Naive B cell (primary cell): ENCODE results near the gene FGD5. TPM values are rescaled to one million over a fixed set of nuclear protein-coding genes. Genes with fewer than 3 reads are reported as not detected.

Source experiments
- ATAC-seq, 2 donors: fragments of 150-1000 bp; cut with Tn5 transposase; 2 replicates each; pipeline ENCODE4 v1.10.0; 2021; ENCODE audit warnings: low read depth in 2 of 2, mild to moderate bottlenecking in 2 of 2, moderate library complexity in 2 of 2
- DNase-seq: peaks from one replicate; pipeline ENCODE4 v3.0.0; 2022
- H3K27ac Mint-ChIP-seq, 6 donors: one replicate each; pipeline ENCODE4 v1.8.0; 2020 to 2022; ENCODE audit warnings: mild to moderate bottlenecking in 6 of 6, mixed read lengths in 6 of 6, moderate library complexity in 5 of 6, inconsistent platforms in 2 of 6
- H3K27me3 Mint-ChIP-seq, 3 donors: one replicate each; pipeline ENCODE4 v1.8.0; 2021 to 2022; ENCODE audit warnings: mixed read lengths in 3 of 3, mild to moderate bottlenecking in 1 of 3
- H3K36me3 Mint-ChIP-seq, 2 donors: one replicate each; pipeline ENCODE4 v1.8.0; 2020 to 2022; ENCODE audit warnings: mixed read lengths in 2 of 2, inconsistent platforms in 1 of 2, mild to moderate bottlenecking in 1 of 2
- H3K4me1 Mint-ChIP-seq, 3 donors: one replicate each; pipeline ENCODE4 v1.8.0; 2020 to 2022; ENCODE audit warnings: mixed read lengths in 3 of 3, inconsistent platforms in 1 of 3, mild to moderate bottlenecking in 1 of 3, moderate library complexity in 1 of 3
- H3K4me3 Mint-ChIP-seq, 8 donors: one replicate each; pipeline ENCODE4 v1.8.0; 2020 to 2022; ENCODE audit warnings: mild to moderate bottlenecking in 8 of 8, mixed read lengths in 8 of 8, moderate library complexity in 8 of 8, inconsistent platforms in 2 of 8
- H3K9me3 Mint-ChIP-seq, 7 donors: one replicate each; pipeline ENCODE4 v1.8.0; 2020 to 2022; ENCODE audit warnings: mixed read lengths in 7 of 7, mild to moderate bottlenecking in 5 of 7, inconsistent platforms in 2 of 7, moderate library complexity in 1 of 7
- polyA plus RNA-seq, 6 donors: library from polyadenylated mRNA; unstranded; fragments of 300-500 nt; fragmentation: Illumina TruSeq; gene quantifications; one replicate each; pipeline ENCODE4 v1.2.3, GENCODE V29; 2021; ENCODE audit warnings: low read depth in 6 of 6

FGD5 gene
- polyA plus RNA-seq, 6 donors from 2014 or later, result 0.07 TPM; not detected in 5

GRCh38 chr3:14834807-14835466 is 16.2 kb downstream of the FGD5 start:
- H3K36me3 Mint-ChIP-seq, result no peaks in the 10 kb centered on the region

GRCh38 chr3:14836049-14836468 is 17.3 kb downstream of the FGD5 start:
- peaks cover 2 to 27% (median 6%) of the 10 kb centered on the region in 3 donors for H3K27me3 Mint-ChIP-seq
- H3K27ac Mint-ChIP-seq, result no peak overlapping the region
- ATAC-seq (no peak), DNase-seq (no peak)
- no peaks in the 10 kb centered on the region for H3K4me1 Mint-ChIP-seq
- no peaks in the 10 kb centered on the region for H3K36me3 Mint-ChIP-seq
- H3K4me3 Mint-ChIP-seq, result no peak overlapping the region
- no peaks in the 10 kb centered on the region for H3K9me3 Mint-ChIP-seq

More at GRCh38 chr3:14834807-14835466, 16.2 kb downstream of the FGD5 start:
- no peaks in the 10 kb centered on the region for H3K4me1 Mint-ChIP-seq
- no peak for DNase-seq
- peaks cover 4 to 34% (median 6%) of the 10 kb centered on the region in 3 donors for H3K27me3 Mint-ChIP-seq
- no peak for ATAC-seq
- H3K4me3 Mint-ChIP-seq, result no peak overlapping the region
- H3K27ac Mint-ChIP-seq, result no peak overlapping the region
- H3K9me3 Mint-ChIP-seq, result no peaks in the 10 kb centered on the region

- no peaks in the 10 kb centered on the region for H3K9me3 Mint-ChIP-seq
- ATAC-seq (no peak), DNase-seq (no peak)
- H3K36me3 Mint-ChIP-seq, result no peaks in the 10 kb centered on the region
- no peaks in the 10 kb centered on the region for H3K4me1 Mint-ChIP-seq
- H3K27me3 Mint-ChIP-seq, result peaks cover 4 to 35% (median 8%) of the 10 kb centered on the region in 3 donors
- H3K27ac Mint-ChIP-seq, result peak overlapping the region in 1 of 6 donors; percentile 33
- no peak overlapping the region for H3K4me3 Mint-ChIP-seq
Measured at GRCh38 chr3:14837186-14837877, 18.6 kb downstream of the FGD5 start.

GRCh38 chr3:14837878-14838258 is 19.1 kb downstream of the FGD5 start:
- peak overlapping the region in 1 of 8 donors; percentile 2 for H3K4me3 Mint-ChIP-seq
- H3K9me3 Mint-ChIP-seq, result no peaks in the 10 kb centered on the region
- ATAC-seq (no peak), DNase-seq (no peak)
- H3K4me1 Mint-ChIP-seq, result no peaks in the 10 kb centered on the region
- H3K27me3 Mint-ChIP-seq, result peaks cover 4 to 39% (median 10%) of the 10 kb centered on the region in 3 donors
- no peaks in the 10 kb centered on the region for H3K36me3 Mint-ChIP-seq
- peak overlapping the region in 1 of 6 donors; percentile 20 for H3K27ac Mint-ChIP-seq

GRCh38 chr3:14839236-14839635 is 20.5 kb downstream of the FGD5 start:
- Mint-ChIP-seq H3K4me3 (no peak overlapping the region), H3K27me3 (peaks cover 4 to 39% (median 10%) of the 10 kb centered on the region in 3 donors), H3K27ac (peak overlapping the region in 1 of 6 donors; percentile 19), H3K9me3 (no peaks in the 10 kb centered on the region), H3K4me1 (no peaks in the 10 kb centered on the region), H3K36me3 (no peaks in the 10 kb centered on the region)
- DNase-seq (no peak), ATAC-seq (no peak)

- H3K27ac Mint-ChIP-seq, result no peak overlapping the region
- H3K36me3 Mint-ChIP-seq, result no peaks in the 10 kb centered on the region
- H3K27me3 Mint-ChIP-seq, result peaks cover 6 to 33% (median 9%) of the 10 kb centered on the region in 3 donors
- H3K9me3 Mint-ChIP-seq, result no peaks in the 10 kb centered on the region
- ATAC-seq (no peak), DNase-seq (no peak)
- no peak overlapping the region for H3K4me3 Mint-ChIP-seq
- no peaks in the 10 kb centered on the region for H3K4me1 Mint-ChIP-seq
Measured at GRCh38 chr3:14841836-14842235, 23.1 kb downstream of the FGD5 start.

GRCh38 chr3:14842277-14842676 is 23.5 kb downstream of the FGD5 start:
- DNase-seq (no peak), ATAC-seq (no peak)
- Mint-ChIP-seq H3K9me3 (no peaks in the 10 kb centered on the region), H3K4me3 (no peak overlapping the region), H3K36me3 (no peaks in the 10 kb centered on the region), H3K27ac (no peak overlapping the region), H3K4me1 (no peaks in the 10 kb centered on the region), H3K27me3 (peaks cover 9 to 31% (median 11%) of the 10 kb centered on the region in 3 donors)

GRCh38 chr3:14843321-14843720 is 24.6 kb downstream of the FGD5 start:
- no peak for ATAC-seq
- Mint-ChIP-seq H3K27me3 (peaks cover 9 to 31% (median 16%) of the 10 kb centered on the region in 3 donors), H3K36me3 (no peaks in the 10 kb centered on the region), H3K27ac (no peak overlapping the region), H3K4me1 (peaks cover 9 to 10% (median 10%) of the 10 kb centered on the region in 3 donors), H3K9me3 (no peaks in the 10 kb centered on the region), H3K4me3 (no peak overlapping the region)
- DNase-seq, result no peak

GRCh38 chr3:14844386-14845170 is 25.8 kb downstream of the FGD5 start:
- peaks cover 10 to 11% (median 10%) of the 10 kb centered on the region in 3 donors for H3K4me1 Mint-ChIP-seq
- H3K36me3 Mint-ChIP-seq, result no peaks in the 10 kb centered on the region
- no peaks in the 10 kb centered on the region for H3K9me3 Mint-ChIP-seq
- H3K4me3 Mint-ChIP-seq, result no peak overlapping the region
- peaks cover 9 to 25% (median 23%) of the 10 kb centered on the region in 3 donors for H3K27me3 Mint-ChIP-seq
- no peak overlapping the region for H3K27ac Mint-ChIP-seq
- no peak for ATAC-seq
- DNase-seq, result no peak

GRCh38 chr3:14845180-14845579 is 26.4 kb downstream of the FGD5 start:
- Mint-ChIP-seq H3K36me3 (no peaks in the 10 kb centered on the region), H3K9me3 (no peaks in the 10 kb centered on the region), H3K27ac (no peak overlapping the region), H3K27me3 (peaks cover 9 to 26% (median 25%) of the 10 kb centered on the region in 3 donors), H3K4me1 (peaks cover 10 to 11% (median 10%) of the 10 kb centered on the region in 3 donors), H3K4me3 (no peak overlapping the region)
- DNase-seq, result no peak
- ATAC-seq, result no peak

GRCh38 chr3:14845826-14846225 is 27.1 kb downstream of the FGD5 start:
- Mint-ChIP-seq H3K4me1 (peaks cover 10 to 11% (median 10%) of the 10 kb centered on the region in 3 donors), H3K9me3 (no peaks in the 10 kb centered on the region), H3K36me3 (no peaks in the 10 kb centered on the region), H3K27me3 (peaks cover 14 to 32% (median 31%) of the 10 kb centered on the region in 3 donors), H3K27ac (no peak overlapping the region), H3K4me3 (no peak overlapping the region)
- no peak for ATAC-seq
- DNase-seq, result no peak

- H3K36me3 Mint-ChIP-seq, result no peaks in the 10 kb centered on the region
- H3K4me3 Mint-ChIP-seq, result no peak overlapping the region
- H3K4me1 Mint-ChIP-seq, result peaks cover 10 to 11% (median 10%) of the 10 kb centered on the region in 3 donors
- no peaks in the 10 kb centered on the region for H3K9me3 Mint-ChIP-seq
- peaks cover 10 to 33% (median 27%) of the 10 kb centered on the region in 3 donors for H3K27me3 Mint-ChIP-seq
- no peak overlapping the region for H3K27ac Mint-ChIP-seq
- no peak for DNase-seq
- ATAC-seq, result no peak
Measured at GRCh38 chr3:14846226-14846880, 27.6 kb downstream of the FGD5 start.
